ENCODE results near the gene UBE3D.
"Not testable (repeated sequence)": the region's sequence is repeated elsewhere in the genome, so short reads cannot be mapped to it uniquely, and the experiment has no call there.

Gene UBE3D

DNA sequence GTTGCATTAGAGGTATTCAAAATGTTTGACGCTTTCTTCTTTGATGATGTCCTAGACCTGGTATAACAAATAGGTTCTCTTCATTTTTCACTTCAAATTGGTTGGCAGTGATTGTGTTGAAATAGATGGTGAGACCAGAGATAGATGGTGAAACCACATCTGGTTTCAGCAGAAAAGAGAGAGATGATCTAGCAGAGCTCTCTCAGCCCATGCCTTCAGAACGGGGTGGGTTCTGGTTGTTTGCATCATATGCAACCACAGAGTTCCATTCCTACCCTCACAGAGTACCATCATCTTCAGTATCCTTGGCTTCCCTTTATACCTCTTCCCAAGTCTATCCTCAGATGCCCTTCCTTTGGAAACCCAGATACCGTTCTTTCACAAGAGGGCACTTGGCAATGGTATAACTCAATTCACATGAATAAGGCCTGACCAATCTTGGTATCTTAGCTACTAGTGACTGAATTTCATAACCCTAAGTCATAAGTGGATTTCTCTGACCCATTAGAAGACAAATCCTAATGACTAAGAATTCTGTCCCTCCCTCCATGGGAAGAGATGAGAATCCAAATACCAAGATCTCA lies 93.7 kb downstream of the UBE3D start:
- DNase-seq: no peak

DNA sequence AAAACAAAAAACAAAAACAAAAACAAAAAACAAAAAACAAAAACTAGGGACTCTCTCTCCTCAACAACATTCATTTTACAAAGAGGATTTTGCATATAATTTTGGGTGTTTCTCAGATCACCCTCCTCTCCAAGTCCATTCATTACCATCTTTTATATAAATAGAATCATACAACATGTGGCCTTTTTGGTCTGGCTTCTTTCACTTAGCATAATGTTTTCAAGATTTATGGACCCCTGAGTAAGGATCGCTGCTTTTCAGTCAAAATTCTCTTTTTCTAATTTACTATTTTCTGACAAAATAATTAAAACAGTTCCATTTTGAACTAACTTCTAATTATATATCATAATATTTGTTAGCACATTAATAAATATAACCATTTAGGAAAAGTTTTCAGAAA lies 94.8 kb downstream of the UBE3D start:
- no peak for DNase-seq

DNA sequence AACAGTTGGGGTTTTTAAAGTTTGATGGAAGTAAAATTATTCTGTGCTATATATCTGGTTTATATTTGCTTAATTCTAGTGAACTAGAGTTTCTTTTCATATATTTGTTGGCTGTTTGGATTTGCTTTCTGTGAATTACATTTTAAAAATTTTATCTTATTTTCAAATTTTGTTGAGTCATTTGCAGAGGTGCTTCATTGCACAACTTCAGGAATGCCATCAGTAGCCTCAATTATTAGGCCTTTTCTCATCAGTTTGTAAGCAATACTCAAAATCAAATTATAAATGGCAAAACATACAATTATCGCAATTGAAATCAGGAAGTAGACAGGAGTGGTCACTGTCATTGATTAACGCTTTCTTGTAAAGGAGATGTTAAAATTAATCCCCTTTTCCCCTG lies 96.9 kb downstream of the UBE3D start:
- no peak for DNase-seq

DNA sequence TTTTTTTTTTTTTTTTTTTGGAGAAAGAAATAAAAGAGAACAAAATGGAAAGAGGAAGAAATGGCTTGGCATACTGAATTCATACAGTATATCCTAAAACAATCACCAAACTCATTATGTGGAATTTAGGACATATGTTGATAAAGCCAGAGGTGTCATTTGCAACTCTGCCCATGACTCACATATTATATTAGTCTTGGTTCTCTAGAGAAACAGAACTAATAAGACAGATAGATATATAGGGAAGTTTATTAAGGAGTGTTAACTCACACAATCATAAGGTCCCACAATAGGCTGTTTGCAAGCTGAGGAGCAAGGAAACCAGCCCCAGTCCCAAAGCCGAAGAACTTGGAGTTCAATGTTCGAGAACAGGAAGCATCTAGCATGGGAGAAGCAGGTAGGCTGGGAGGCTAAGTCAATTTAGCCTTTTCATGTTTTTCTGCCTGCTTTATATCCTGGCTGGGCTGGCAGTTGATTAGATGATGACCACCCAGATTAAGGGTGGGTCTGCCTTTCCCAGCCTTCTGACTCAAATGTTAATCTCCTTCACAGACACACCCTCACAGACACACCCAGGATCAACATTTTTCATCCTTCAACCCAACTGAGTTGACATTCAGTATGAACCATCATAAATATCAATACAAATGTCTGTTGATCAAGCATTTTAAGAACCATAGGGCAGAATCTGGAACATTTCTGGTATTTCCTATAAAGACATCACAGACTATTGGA lies 102.3 kb downstream of the UBE3D start:
- no peak for DNase-seq

- no peak for DNase-seq
Observed at GRCh38 chr6:82959385-82959941, 106.2 kb downstream of the UBE3D start.

DNA sequence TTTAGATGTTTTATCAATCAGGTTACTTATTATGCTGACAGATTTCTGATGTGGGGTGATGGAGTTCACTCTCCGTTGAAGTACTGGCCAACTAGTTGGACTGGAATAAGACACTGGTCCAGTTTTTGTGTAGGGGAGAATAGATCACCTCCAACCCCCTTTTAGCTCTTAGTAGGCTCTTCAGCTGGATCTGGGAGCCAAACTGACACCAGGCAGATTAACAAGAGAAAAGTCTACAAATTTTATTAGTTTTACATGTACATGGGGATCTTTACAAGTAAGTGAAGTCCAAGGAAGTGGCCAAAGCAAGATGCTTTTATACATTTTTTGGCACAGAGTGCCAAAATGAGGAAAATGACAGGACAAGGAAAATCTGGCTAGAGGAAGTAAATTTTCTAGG lies 107.1 kb downstream of the UBE3D start:
- DNase-seq: no peak

- DNase-seq: no peak
Observed at GRCh38 chr6:82957868-82958245, 107.8 kb downstream of the UBE3D start.

DNA sequence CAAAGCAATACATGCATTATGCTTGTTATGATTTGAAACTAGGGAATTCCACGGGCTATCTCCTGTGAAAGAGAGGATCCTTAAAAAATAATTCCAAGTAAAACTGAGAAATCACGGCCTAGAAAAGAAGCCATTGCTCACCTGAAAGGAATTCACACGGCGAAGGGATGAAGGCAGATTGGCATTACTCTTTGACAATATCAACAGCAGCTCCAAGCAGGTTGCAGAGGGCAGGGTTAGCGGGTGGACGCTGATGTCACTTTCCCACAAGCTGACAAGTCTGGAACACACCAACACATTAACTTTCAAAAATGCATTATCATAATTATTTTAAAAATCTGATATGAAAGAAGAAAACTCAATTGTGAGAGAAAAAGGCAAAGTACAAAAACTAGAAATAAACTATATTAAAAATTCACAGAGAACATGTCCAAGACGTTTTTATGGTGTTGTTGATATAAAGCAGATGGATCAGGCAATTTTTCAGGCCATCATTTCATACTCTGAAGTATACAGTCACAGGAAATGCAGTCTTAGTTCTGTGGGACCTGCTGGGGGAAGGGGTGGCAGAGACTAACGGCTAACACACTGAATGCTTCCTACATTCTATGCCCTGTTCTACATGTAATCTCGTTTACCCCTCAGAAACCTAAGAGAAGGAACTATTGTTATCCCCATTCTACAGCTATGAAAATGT lies 108.3 kb downstream of the UBE3D start:
- no peak for DNase-seq

- DNase-seq: no peak
Observed at GRCh38 chr6:82955841-82956240, 109.8 kb downstream of the UBE3D start.

DNA sequence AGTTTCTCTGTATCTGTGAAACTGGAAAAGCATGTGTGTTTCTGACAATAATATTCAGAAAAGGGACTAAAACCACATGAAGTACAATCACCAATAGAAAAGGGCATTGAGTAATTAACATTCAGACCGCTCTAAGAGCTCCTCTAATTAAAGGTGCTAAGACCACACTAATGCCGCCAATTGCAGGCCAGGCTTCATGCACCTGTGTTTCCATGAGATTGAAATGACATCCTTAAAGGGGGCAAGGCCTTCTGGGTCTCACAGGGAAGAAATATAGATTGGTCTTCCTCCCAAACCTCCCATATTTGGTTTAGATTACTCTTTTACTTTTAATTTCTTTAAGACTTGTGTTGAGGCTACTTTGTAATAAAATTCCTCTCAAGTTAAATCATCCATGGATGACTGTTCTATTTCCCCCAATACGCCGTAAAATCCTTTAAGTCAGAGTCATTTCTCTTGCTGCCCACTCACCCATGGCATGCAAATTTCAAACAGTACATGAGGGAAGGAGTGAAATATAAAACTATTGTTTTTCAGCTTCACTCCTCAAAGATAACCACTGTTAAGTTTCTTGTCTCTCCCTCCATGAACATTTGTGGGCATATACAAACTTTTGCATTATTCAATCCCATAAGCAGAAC lies 110.6 kb downstream of the UBE3D start:
- DNase-seq: no peak

DNA sequence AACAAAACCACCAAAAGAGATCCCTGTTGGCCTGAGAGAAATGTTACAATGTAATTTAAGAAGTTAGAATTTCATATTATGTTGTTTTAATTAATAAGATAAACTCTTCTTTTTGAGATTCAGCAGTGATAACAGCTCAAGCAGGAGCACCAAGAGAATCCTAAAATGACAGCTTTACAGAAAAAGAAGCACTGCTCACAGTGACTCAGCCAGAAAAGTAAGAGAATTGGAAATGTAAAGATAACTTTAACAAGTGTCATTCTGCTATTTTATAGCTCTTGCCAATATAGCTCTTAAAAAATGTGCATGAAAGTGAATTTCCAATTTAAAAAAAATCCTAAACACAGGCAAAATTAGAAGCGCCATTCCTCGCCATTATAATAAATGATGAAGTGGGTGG lies 111.3 kb downstream of the UBE3D start:
- DNase-seq: no peak

DNA sequence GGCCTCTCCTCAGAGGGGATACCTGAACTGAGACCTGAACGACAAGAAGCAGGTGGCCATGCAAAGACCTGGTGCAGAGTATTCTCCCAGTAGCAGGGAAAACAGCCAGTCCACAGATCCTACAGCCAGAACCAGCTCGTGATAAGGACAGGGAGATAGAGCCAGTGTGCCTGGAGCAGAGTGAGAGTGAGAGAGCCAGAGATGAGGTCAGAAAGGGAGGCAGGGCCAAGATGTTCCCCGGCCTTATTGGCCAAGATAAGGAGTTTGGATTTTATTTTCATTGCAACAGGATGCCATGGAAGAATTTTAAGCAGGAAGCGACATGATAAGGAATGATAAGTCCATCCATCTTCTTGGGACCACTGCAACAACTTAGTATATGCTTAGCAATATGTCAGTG lies 111.8 kb downstream of the UBE3D start:
- no peak for DNase-seq

DNA sequence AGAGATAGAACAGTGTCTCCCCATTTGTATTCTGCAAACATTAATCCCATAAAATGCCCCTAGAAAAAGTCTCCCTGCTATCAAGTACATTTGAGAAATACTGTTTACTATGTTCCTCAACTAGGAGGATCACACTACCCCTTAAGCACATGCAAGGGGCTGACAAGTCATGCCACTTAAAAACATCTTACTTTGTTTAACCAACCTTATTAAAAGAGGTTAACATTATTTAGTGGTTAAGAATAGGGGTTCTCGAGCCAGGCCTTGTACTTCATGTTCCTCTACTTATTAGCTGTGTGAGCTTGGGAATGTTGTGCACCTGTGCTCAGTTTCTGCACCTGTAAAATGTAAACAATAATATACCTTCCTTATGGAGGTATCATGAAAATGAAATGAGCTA lies 113.7 kb downstream of the UBE3D start:
- DNase-seq: no peak

GRCh38 chr6:82951389-82951788 lies 114.3 kb downstream of the UBE3D start:
- no peak for DNase-seq

DNA sequence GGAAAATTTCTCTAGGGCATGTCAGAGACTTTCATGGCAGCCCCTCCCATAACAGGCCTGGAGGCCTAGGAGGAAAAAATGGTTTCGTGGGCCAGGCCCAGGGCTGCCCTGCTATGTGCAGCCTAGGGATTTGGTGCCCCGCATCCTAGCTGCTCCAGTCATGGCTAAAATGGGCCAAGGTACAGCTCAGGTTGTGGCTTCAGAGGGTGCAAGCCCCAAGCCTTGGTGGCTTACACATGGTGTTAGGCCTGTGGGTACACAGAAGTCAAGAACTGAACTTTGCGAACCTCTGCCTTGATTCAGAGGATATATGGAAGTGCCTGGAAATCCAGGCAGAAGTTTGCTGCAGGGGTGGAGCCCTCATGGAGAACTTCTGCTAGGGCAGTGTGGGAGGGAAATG lies 134.7 kb downstream of the UBE3D start:
- not testable (repeated sequence) for DNase-seq

- no peak for DNase-seq
Observed at GRCh38 chr6:82924799-82925535, 140.7 kb downstream of the UBE3D start.

- no peak for DNase-seq
Observed at GRCh38 chr6:82921258-82921657, 144.4 kb downstream of the UBE3D start.

- no peak for DNase-seq
Observed at GRCh38 chr6:82917346-82918064, 148.1 kb downstream of the UBE3D start.

DNA sequence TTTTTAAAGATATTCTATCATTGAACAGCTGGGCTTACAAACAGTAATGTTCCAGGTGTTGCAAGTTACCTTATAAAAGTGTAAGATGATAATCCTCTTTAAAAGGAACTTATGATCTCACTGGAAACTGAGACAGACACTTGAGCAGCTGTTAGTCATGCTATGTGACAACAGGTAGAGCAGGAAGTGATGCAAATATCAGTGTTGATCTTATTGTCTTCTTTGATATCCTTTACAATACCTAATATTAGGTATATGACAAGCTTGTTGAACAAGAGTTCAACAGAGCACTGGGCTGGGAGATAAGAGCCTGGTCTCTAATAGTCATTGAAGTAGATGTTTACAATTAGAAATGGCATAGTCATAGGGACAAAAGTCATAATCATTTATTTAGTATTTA lies 150.0 kb downstream of the UBE3D start:
- no peak for DNase-seq

GRCh38 chr6:82914511-82914910 lies 151.1 kb downstream of the UBE3D start:
- no peak for DNase-seq

- DNase-seq: no peak
Observed at GRCh38 chr6:82910820-82911219, 154.8 kb downstream of the UBE3D start.

- no peak for DNase-seq
Observed at GRCh38 chr6:82910395-82910794, 155.2 kb downstream of the UBE3D start.
